Uterus (tissue), 4 donors: ENCODE measurements around the gene GNAL. TPM values are rescaled to one million over a fixed set of nuclear protein-coding genes. Genes with fewer than 3 reads are reported as not detected.

Source experiments
- DNase-seq, 2 donors: peaks; one replicate each; pipeline ENCODE4 v3.0.0-alpha.2; 2019 to 2020
- H3K27ac ChIP-seq, 2 donors: fragments of 200-600 bp; sonication (generic); 1 replicate in 1 of 2; 2 replicates in 1 of 2; pipeline ENCODE4 v1.5.1; 2016 to 2018
- H3K27me3 ChIP-seq, 2 donors: fragments of 200-600 bp; sonication (generic); one replicate each; pipeline ENCODE4 v1.5.1; 2018 to 2019; ENCODE audit warnings: control low read depth in 1 of 2
- H3K36me3 ChIP-seq, 2 donors: fragments of 200-600 bp; sonication (generic); one replicate each; pipeline ENCODE4 v1.5.1; 2019; ENCODE audit warnings: control low read depth in 1 of 2
- H3K4me1 ChIP-seq, 2 donors: fragments of 200-600 bp; sonication (generic); one replicate each; pipeline ENCODE4 v1.5.1; 2018 to 2019; ENCODE audit warnings: control low read depth in 1 of 2
- H3K4me3 ChIP-seq, 2 donors: fragments of 200-600 bp; sonication (generic); 1 replicate in 1 of 2; 2 replicates in 1 of 2; pipeline ENCODE4 v1.5.1; 2018 to 2019; ENCODE audit warnings: mild to moderate bottlenecking in 1 of 2
- H3K9me3 ChIP-seq, 2 donors: fragments of 200-600 bp; sonication (generic); one replicate each; pipeline ENCODE4 v1.5.1; 2019; ENCODE audit warnings: control low read depth in 1 of 2
- POLR2A ChIP-seq, 2 donors: fragments of 450-650 bp; IDR thresholded peaks; one replicate each; pipeline ENCODE4 v1.6.1; 2016; ENCODE audit warnings: antibody characterized with exemption in 2 of 2, mild to moderate bottlenecking in 1 of 2, moderate library complexity in 1 of 2
- intact Hi-C: fragments of 100-400 bp; cut with DNase I; formaldehyde crosslinking; loops from one replicate; pipeline ENCODE4 v1.15.1; 2023; ENCODE audit warnings: low total_unique reads
- total RNA-seq, 4 donors: library from RNA; depleted of rRNA in 3 of 4; stranded (reverse); fragments of >200 nt in 3 of 4; gene quantifications; one replicate each; pipeline versions ENCODE4 v1.1.0 to v1.2.4, GENCODE V29; 2014 to 2023
- TF ChIP-seq, protein P1 (sequence below), 4 experiments: fragments of 200-600 bp in 2 of 4; fragments of 450-650 bp in 2 of 4; sonication (generic) in 2 of 4; IDR thresholded peaks; one replicate each; pipeline ENCODE4 v1.5.1; 2016 to 2019; ENCODE audit warnings: antibody characterized with exemption in 4 of 4, mild to moderate bottlenecking in 2 of 4, moderate library complexity in 1 of 4
- donor health status: DM: yes; HTN: yes; CAD: no.

GNAL gene
- total RNA-seq, 4 donors from 2014 or later, result 4.6 to 20.2 (median 13.8) TPM

DNA sequence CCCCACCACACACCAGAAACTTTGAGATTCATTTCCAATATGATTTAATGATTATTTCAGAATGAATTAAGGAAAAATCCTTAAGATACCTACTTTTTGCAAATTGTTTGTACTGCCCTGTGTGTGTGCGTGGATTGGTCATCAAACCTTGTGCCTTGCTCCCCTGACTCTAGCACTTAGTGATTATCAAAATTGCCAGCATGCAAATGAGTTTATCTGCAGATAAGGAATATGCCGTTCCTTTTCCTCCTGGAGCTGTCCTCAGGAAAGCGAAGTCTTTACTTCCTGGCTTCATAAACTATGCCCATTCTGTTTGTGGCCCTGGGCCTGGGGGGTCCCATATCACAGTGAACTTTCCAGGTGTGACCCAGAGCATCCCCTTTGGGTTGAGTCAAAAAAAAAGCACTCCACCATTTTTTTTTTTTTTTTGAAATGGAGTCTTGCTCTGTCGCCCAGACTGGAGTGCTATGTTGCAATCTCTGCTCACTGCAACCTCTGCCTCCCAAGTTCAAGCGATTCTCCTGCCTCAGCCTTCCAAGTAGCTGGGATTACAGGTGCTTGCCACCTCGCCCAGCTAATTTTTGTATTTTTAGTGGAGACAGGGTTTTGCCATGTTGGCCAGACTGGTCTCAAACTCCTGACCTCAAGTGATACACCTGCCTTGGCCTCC is 173.5 kb downstream of the GNAL start:
- DNase-seq, result no peak
- TF ChIP-seq POLR2A (IDR thresholded peaks at IDR 0.05), result no peak
- TF ChIP-seq, protein P1, sequence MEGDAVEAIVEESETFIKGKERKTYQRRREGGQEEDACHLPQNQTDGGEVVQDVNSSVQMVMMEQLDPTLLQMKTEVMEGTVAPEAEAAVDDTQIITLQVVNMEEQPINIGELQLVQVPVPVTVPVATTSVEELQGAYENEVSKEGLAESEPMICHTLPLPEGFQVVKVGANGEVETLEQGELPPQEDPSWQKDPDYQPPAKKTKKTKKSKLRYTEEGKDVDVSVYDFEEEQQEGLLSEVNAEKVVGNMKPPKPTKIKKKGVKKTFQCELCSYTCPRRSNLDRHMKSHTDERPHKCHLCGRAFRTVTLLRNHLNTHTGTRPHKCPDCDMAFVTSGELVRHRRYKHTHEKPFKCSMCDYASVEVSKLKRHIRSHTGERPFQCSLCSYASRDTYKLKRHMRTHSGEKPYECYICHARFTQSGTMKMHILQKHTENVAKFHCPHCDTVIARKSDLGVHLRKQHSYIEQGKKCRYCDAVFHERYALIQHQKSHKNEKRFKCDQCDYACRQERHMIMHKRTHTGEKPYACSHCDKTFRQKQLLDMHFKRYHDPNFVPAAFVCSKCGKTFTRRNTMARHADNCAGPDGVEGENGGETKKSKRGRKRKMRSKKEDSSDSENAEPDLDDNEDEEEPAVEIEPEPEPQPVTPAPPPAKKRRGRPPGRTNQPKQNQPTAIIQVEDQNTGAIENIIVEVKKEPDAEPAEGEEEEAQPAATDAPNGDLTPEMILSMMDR (IDR thresholded peaks at IDR 0.05), result no peak
- Histone ChIP-seq H3K4me1 (no peaks in the 10 kb centered on the region), H3K4me3 (no peak overlapping the region), H3K9me3 (no peaks in the 10 kb centered on the region), H3K27ac (no peak overlapping the region), H3K27me3 (no peaks in the 10 kb centered on the region), H3K36me3 (no peaks in the 10 kb centered on the region)
- intact Hi-C loops, result no loop called here

DNA sequence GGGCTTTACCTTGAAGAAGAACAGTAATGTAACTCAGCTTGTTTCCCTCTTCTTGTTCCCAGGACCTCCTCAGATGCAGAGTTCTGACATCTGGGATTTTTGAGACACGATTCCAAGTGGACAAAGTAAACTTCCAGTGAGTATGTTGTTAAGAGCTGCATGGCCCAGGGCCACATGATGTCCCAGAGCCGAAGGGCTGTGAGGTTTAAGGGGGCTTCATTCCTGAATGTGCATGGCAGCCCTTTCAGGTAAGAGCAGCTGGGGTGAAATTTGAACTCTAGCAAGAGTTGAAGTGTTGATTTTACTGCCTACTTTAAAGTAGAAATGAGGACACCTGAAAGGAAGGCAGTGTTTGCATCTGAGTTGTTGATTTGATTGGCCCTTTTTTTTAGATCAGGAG is 175.4 kb downstream of the GNAL start:
- Histone ChIP-seq H3K4me3 (no peak overlapping the region), H3K27me3 (no peaks in the 10 kb centered on the region), H3K36me3 (no peaks in the 10 kb centered on the region), H3K27ac (no peak overlapping the region), H3K4me1 (no peaks in the 10 kb centered on the region), H3K9me3 (no peaks in the 10 kb centered on the region)
- intact Hi-C loops, result no loop called here
- TF ChIP-seq, protein P1 (IDR thresholded peaks at IDR 0.05), result no peak
- TF ChIP-seq POLR2A (IDR thresholded peaks at IDR 0.05), result no peak
- DNase-seq, result no peak

DNA sequence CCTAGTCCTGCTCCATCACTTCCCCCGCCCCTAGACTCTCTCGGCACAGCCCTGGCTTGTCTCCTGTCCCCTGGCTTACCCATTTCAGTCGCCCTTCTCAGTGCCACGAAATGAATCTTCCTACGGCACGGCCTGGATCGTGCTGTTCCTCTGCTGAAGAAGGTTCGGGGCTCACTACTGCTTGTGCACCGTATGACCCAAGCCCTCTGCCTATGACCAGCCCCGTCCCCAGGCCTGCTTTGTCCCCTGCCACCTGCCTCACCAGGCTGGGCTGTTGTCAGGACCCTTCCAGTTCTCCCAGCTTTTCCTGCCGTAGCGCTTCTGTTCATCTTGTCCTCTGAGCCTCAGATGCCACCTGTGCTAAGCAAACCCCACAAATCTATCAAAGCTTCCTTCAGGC is 176.0 kb downstream of the GNAL start:
- TF ChIP-seq, protein P1 (IDR thresholded peaks at IDR 0.05), result no peak
- TF ChIP-seq POLR2A (IDR thresholded peaks at IDR 0.05), result no peak
- no peaks in the 10 kb centered on the region for H3K36me3 ChIP-seq
- H3K4me3 ChIP-seq, result no peak overlapping the region
- no peaks in the 10 kb centered on the region for H3K27me3 ChIP-seq
- DNase-seq, result no peak
- H3K4me1 ChIP-seq, result no peaks in the 10 kb centered on the region
- no peak overlapping the region for H3K27ac ChIP-seq
- intact Hi-C loops, result no loop called here
- H3K9me3 ChIP-seq, result no peaks in the 10 kb centered on the region

DNA sequence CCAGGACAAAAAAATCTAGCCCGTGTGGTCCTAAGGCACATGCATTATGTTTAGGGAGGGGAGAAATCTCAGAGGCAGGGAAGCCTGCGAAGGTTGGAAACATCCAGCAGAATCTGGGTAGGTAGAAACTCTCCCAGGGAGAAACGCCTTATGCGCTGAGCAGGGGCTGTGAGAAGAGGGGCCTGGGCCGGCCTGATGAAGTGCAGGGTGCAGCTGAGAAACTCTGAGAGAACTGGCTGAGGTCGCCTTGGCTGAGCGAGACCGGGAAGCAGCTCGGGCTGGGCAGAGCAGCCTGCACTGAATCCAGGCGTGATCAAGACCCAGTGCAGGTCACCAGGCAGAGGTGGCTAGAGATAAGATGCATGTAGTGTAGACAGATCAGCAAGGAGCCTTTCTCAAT is 177.3 kb downstream of the GNAL start:
- Histone ChIP-seq H3K27ac (no peak overlapping the region), H3K27me3 (no peaks in the 10 kb centered on the region), H3K4me1 (no peaks in the 10 kb centered on the region), H3K9me3 (no peaks in the 10 kb centered on the region), H3K36me3 (no peaks in the 10 kb centered on the region), H3K4me3 (no peak overlapping the region)
- TF ChIP-seq, protein P1 (IDR thresholded peaks at IDR 0.05), result no peak
- TF ChIP-seq POLR2A (IDR thresholded peaks at IDR 0.05), result no peak
- no peak for DNase-seq
- intact Hi-C loops, result no loop called here

DNA sequence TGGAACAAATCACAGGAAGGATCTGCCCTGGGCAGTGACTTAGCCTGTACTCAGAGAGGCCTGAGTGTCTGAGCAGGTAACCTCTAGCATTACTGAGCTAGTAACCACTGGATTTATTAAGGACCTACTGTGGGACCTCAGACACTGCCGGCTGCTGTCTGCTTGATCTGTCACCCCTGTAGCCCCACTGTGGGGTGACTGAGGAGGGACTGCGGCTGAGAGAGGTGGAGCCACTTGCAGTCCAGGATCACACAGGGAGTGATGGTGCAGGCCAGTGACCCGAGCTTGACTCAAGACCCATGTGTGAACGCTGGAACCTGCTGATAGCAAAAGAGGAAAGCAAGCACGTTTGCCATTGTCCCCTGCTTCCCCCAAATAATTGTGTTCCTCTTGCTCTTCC is 177.7 kb downstream of the GNAL start:
- DNase-seq, result no peak
- Histone ChIP-seq H3K9me3 (no peaks in the 10 kb centered on the region), H3K36me3 (no peaks in the 10 kb centered on the region), H3K27me3 (no peaks in the 10 kb centered on the region), H3K4me1 (no peaks in the 10 kb centered on the region), H3K4me3 (no peak overlapping the region), H3K27ac (no peak overlapping the region)
- intact Hi-C loops, result no loop called here
- TF ChIP-seq, protein P1 (IDR thresholded peaks at IDR 0.05), result no peak
- TF ChIP-seq POLR2A (IDR thresholded peaks at IDR 0.05), result no peak
